DMS53 treated with DMSO at 0.1 percent for 48 hours (cell line): ENCODE results near the gene RAG2.

Experiments used
- DNase-seq: peaks from one replicate; lab custom pipeline; 2025; ENCODE audit not compliant: unreplicated experiment; lab: John Stamatoyannopoulos, UW

Gene RAG2

DNA sequence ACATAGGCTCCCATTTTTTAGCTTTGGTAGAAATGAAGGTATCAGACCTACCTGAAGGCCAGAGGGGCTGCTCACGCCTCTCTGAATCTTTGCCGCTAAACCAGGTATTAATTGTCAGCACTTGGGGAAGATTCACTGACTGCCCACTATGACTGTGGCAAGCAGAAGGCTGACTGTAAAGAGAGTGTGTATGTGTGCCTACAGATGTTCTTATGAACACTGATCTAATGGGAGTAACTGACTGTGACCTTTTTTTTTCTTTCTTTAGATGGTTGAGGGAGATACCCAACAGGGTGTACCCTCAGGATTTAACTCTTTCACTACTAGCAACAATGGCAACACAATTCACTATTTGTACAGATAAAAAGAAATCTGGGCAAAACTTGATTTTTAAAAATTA, at the start of gene RAG2:
RAG2 (minus strand) TSS at position 186 of the 400 bp plus-strand sequence. CDS start 4,068 bp downstream, outside the sequence.
- DNase-seq, result no peak

DNA sequence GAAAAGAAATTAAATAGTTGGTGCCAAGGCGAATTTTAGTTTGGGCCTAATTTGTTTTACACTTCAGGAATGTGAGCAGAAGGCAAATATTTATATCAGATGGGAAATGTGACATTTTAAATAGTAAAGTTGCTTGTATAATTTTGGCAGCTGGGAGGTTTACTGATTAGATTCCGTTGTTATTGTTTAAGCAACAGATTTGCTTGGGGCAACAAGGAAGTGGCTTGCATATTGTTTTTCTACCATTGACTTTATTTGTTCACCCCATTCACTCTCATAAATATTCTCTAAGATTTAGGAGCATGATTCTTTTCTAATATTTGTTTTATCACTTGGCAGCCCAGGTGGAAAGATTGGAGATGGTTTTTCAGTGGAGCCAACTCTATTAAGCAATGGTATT, 40.5 kb upstream of the RAG2 start:
- no peak for DNase-seq

DNA sequence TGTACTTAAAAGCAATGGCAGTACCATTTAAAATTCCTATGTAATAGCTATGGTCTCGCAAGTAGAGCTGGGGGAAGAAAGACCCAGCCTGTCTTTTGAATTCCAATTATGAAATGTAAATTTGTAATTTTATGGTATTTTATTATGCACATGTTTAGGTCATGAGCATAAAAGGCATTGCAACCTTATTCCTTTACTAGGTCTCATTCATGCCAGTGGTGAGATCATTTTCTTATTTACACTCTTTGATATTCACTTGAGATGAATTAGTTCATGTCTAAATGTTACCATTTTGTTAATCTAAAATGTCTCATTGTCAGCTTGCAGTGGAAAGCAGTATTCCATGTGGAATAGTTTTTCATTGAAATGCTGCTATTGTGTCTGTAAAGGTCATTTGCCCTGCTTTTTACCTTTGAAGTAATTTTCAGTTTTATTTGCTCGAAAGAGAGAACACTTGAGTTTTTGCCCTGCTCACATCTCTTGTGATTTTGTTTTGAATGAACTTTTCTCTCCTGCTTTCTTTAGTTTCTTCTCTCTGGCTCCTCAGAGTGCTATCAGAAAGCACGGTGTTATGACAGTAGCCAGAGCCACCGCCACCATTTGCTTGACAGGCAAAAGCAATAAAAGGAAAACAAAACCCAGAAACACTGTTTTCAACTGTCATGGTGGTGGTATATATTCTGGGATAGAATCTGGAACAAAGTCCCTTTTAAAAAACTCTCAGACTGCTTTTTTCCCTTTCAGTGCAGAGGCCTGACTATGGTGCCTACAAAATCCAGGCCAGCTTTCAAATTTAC, 37.2 kb upstream of the RAG2 start:
- no peak for DNase-seq

DNA sequence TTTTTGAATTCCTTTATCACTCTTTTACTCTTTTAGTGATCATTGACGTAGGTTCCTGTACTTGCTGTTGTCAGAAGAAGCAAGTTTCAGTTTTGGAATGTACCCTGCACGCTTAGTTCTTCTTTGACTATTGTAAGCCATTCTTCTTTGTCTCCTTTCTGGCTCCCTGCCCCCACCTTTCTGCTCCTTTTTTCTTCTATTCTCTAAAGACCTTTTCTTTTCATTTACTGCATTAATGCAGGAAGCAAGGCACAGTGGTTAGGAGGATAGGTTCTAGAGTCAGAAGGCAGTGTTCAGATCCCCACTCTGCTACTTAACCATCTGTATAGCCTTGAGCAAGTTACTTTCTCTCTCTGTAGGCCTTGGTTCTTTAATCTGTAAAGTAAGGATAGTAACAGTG, 33.7 kb upstream of the RAG2 start:
- no peak for DNase-seq

DNA sequence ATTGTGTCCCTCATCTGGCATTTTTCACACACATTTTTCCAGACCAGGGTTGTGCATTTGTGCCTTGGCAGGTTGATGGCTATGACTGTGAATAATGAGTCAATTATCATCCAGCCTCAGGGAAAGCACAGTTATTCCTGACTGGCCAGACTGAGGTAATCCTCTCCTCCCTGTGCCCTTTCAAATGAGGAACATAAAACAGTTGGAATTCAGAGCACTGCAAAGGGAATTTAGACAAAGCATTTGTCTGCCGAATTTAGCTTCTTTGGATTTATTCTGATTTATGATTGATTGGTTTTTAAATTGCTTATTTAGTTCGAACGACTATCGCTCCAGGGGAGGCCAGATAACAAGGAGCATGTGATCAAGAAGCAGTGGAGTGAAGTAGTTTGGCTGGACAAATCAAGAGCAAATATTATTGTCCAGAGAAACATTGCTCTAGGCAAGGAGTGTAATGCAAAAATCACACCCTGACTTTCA, 30.8 kb upstream of the RAG2 start:
- DNase-seq, result no peak

DNA sequence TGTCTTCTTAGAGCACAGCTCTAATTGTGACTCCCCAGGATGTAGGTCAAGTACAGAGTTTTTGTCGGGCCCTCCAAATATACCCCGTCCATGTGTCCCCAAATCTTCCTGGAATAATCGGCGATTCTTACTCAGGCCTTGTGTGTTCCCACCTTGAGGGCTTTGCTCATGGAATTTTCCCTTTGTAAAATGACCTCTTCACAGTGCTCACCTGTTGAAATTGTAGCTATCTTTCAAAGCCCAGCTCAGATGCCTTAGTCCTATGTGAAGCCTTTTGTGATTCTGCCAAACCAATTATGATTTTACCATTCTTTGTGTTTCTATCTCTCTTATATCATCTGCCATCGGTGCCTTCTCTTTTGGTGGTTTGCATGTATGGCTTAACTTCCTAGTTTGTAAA, 30.1 kb upstream of the RAG2 start:
- no peak for DNase-seq

DNA sequence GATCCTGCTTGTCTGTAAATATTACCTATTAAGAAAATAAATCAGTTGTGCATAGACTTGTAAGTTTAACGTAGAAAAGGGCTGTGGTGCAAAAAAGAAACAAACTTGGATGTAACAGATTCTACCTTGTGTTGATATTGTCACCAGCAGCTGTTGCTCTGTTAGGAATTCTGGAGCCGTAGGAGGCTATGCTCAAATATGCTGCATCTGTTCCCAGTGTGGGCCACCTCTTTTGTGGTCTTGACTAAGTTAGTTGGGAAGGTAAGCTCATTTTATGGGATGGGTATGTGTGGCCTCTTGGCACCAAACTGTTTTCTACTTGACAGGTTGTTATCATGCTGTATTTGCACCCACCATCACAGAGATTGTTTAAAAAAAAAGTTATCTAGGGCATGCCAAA, 29.4 kb upstream of the RAG2 start:
- DNase-seq, result no peak

DNA sequence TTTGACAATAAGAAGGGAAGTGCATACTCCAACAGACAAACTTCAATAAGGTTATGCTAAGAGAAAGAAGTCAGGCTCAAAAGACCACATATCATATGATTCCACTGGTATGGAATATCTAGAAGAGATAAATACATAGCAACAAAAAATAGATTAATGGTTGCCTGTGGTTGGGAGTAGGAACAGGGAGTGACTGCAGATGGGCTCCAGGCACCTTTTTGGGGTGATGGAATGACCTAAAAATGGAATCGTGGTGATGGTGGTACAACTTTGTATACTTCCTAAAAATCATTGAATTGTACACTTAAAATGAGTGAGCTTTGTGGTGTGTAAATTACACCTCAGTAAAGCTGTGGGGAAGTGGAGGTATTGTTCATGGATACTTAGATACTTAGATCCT, 29.0 kb upstream of the RAG2 start:
- no peak for DNase-seq

DNA sequence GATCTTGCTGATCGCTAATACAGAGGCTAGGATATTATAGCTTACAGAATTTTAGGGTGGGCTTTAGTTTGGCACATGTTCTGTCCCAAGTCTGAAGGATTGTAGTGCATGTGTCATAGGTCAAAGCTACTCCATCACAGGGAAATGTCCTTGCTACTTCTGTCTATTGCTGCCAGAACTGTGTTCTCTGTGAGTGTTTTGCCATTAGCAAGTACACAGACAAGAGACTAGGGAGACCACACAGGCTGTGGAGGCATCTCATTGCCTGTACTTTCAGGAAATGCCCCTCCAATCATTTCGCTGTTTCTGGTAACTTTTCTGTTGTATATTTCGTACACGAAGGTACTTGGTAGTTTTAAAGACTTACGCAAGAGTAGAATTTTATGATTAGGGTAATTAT, 25.5 kb upstream of the RAG2 start:
- DNase-seq, result no peak

DNA sequence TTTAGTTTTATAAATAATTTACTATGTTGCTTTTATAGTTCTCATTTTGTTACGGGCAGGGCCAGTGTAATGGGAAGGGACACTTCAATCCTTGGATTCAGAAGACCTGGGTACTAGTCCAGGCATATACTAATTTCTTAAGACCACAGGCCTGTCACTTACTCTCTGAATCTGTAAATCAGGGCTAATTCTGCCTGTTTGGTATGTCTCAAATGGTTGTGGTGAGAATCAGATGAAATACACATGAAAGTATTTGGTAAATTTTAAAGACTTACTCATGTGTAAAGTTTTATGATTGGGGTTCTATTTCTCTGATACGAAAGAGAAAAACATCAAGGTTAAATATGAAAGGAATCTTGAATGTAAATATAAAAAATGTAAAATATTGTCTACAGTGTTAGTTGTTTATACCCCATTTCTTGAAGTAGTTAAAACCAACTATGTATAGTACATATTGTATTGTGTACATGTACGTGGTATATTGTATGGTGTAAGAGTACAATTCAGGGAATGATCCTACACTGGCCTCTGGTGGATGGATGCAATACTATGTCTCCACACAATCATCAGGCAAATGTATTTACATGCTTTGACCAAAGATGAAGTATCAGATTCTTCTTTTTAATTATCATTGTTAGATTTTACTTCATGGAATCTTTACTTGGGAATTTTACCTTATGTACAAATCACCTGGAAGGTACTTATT, 24.5 kb upstream of the RAG2 start:
- peak; percentile 1 for DNase-seq

DNA sequence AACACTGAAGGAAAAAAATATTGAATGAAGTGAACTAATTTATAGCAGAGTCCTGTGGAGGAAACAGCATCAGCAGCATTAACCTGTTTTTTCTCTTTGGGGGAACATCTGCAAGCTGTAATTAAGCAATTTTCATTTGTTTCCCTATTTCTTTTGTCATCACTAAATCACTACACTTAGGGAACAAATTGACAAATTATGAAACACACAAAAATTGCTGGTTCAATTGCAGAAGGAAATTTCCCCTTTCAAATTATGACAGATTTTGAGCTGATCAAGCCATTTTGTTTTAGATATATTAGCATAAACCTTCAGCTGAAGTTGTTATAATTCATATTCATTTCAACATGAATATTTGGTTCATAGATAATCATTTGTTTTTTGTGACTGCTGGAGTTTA, 22.2 kb upstream of the RAG2 start:
- no peak for DNase-seq

DNA sequence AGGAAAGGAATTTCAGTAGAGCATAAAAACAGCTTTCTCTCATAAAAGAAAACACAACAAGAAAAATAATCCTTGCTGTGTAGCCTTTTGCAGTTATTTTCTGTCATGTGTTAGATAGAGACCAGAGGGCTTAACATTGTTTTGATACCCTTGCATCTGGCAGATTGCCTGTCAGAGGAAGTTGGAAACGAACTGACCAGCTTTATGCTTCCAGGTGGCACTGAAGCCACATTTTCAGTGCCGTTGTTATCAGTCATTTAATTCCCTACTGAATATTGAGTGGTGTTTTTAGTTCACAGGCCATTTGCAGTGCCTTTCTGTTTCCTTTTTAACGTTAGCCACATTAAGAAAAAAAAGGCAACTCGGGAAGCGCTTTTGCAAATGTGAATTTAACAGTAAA, 21.5 kb upstream of the RAG2 start:
- no peak for DNase-seq

DNA sequence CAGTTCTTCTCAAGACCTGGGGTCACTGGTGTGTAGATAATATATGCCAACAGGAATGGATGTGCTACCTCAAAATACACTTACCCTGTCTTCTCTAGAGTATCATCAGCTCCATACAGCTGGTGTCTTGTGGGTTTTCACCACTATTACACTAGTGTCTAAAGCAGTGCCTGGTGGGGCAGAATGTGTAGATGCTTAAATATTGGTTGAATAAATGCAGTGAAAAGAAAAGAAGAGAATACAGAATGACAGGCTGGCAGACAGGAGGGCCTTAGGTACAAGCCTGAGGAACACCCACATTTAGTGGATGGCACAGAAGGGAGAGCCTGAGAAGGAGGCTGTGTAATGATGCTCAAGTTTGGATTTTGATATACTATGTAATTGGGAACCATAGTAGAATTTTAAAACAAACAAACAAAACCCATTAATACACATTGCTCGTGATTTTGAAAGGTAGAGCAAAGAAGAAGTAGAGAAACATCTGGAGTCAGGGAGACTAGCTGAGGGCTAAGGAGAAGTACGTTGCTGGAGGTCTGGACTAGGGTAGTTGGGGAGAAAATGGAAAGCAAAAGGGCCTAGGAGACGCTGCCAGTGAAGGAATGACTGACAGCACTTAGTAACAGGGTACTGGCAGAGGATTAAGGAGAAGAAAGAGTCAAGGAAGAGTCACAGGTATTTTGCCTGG, 20.5 kb upstream of the RAG2 start:
- DNase-seq, result no peak

DNA sequence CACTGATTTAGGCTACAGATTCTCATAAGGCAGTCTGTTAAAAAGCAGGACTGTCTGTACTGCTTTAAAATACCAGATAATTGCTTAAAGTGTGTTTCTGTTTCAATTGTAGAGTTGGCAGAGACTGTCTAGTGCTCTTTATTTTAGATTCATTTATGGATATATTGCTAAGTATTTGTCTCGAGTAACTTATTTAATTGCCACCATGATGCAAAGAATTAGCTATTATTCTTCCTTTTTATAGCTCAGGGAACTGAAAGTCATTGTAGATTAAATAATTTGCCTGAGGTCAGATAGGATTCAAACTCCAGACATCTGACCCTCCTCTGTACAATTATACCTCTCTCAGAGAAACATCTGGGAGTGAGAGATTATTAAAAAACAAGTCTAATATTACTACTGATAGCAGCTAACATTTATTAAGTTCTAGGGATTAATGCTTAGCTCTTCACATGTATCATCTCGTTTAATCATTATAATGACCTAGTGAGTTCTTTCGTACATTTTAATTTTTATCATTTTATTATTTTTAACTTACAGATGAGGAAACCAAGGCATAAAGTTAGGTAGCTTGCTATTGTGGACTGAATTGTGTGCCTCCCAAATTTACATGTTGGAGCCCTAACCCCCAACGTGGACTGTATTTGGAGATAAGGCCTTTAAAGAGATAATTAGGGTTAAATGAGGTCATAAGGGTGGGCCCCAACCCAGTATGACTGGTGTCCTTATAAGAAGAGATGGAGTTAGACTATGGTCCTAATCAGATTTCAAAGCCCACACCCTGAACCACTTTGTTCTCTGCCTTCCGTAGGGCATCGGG, 19.7 kb upstream of the RAG2 start:
- no peak for DNase-seq

DNA sequence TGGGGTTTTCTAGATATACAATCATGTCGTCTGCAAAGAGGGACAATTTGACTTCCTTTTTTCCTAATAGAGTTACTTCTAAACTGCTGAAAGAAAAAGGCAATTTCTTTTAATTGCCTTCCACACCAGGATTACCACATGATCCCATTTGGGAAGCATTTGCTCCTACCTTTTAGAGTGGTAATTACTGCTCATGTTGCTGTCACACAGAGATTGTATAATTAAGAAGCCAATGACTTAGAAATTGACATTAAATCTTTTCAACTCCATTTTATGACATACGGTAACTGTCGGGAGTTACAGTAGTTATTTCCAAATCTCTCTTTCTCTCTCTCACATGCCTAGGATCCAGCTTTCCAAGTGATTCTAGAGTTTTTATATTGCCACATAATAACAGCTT, 17.8 kb upstream of the RAG2 start:
- DNase-seq, result no peak

DNA sequence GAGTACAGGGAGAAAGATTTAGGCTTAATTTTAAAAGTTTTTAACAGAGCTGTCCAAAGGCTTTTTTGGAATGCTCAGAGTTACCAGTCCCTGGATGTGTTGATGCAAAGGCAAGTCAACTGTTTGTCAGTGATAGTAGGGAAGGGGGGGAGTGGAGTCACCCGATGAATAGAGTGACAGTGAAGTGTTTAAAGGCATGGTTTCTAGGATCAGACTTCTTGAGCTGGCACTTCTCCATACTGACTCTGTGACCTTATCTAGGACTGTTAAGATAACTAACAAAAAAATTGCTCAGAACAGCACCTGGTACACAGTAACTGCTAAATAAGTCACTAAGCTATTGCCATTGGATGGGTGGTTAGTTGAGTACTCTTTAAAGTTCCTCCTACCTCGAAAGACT, 11.3 kb upstream of the RAG2 start:
- DNase-seq, result no peak

DNA sequence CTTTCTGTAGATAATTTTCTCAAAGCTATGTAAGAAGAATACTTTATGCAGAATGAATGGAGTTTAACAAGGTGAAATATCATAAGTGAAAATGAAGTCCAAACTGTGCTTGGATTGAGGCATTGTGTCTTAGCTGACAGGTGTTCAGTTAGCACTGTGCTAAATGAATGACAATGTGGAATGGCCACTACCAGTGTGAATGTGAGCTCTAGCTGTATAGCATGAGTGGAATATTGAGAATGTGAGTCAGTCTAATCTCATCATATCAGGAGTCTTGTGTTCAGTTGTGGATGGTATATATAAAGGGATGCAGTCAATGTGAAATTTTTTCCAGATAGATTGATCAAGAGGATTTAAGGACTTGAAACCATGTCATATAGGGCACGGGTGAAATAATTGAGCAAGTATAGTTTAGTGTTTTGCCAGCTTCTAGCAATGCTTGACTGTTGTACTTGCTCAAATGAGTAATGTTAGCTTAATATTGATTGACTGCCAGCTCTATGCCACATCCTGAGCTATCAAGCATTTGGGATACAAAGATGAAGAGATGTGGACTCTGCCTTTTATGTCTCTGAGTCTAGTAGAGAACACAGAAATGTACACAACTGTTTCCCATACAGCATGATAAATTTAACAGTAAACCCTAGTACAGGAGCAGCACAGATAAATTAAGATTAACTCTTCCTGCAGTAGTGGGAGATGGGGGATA, 10.6 kb upstream of the RAG2 start:
- no peak for DNase-seq

DNA sequence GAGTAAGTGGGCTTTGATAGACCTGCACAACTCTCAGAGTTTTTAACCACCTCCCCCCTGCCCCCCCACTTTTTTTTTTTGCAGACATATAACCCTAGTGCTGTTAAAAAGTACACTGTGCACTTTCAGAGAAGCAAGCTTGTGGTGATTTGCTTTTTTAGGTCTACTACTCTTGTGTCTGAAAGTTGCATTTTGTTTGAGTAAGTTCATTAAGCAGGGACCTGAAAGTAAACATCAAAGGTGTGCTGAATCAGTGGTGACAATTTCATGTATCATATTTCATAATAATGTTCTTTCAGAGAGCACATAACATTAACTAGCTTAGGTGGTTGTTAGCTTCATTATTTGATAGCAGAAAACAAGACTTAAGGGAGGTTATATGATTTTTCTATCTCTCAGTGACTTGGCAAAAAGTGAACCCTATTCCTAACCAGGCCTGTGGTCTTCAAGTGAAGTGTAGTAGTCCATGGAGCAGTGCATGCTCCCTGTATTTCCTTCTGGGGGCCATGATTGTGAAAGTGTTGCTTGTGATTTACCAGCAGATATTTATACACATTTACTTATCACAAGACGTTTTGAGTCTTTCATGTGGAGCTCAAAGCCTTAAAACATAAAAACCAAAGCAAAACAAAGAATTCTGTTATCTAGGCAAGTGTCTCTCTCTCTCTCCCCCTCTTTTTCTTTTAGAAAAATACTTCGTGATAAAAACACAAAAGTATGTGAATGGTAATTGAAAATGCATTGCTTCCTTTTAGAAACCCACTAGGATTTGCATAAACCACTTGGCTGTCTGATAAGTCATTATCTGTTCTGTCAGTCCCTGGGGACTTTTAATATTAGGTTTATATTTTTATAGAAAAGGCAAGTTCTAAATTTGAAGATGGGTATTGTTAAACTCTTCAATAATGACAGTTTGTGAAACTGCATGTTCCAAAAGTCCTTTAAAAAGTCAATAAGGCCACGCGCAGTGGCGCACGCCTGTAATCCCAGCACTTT, 7.5 kb upstream of the RAG2 start:
- no peak for DNase-seq

DNA sequence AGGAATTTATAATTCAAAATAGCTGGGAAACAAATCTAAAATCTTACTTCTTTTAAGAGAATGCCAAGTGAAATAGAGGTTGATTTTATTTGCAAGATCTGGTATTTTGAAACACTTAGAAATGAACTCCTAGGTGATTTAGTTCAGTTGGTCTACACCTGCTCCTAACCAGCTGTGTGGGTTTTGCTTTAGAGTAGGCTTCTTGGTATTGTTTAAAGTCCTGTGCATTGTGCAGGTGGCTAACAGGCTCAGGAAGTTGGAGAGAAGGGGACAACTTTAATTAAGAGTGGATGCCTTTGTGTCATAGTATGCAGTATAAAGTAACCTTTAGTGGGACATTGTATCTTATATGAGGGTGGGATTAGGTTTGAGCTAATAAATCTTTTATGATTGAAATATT, 4.1 kb upstream of the RAG2 start:
- DNase-seq, result no peak
